Body of pancreas (tissue), 4 donors: ENCODE results near the gene FAM120B. TPM values are rescaled to one million over a fixed set of nuclear protein-coding genes. Genes with fewer than 3 reads are reported as not detected.

ENCODE experiments used
- ATAC-seq: fragments of 150-250 bp; one replicate; pipeline ENCODE4 v1.9.1; 2016
- DNase-seq, 4 donors: peaks; one replicate each; pipeline ENCODE4 v3.0.0-alpha.2; 2019
- H3K27ac ChIP-seq, 4 donors: fragments of 200-600 bp; sonication (generic); 1 replicate in 3 of 4; 2 replicates in 1 of 4; pipeline versions ENCODE4 v1.5.1 to v1.6.1; 2016 to 2019; ENCODE audit warnings: mild to moderate bottlenecking in 1 of 4, mixed read lengths in 1 of 4, moderate library complexity in 1 of 4
- H3K27me3 ChIP-seq, 2 donors: fragments of 200-600 bp; sonication (generic); one replicate each; pipeline ENCODE4 v1.6.0; 2016; ENCODE audit warnings: mild to moderate bottlenecking in 1 of 2
- H3K36me3 ChIP-seq, 2 donors: fragments of 200-600 bp; sonication (generic); replicated peaks in 1 of 2; 2 replicates each; pipeline ENCODE4 v1.5.1; 2016; ENCODE audit warnings: low read depth in 2 of 2; ENCODE audit not compliant: insufficient read depth in 1 of 2
- H3K4me1 ChIP-seq: fragments of 200-600 bp; sonication (generic); one replicate; pipeline ENCODE4 v1.6.0; 2016
- H3K4me3 ChIP-seq, 2 donors: fragments of 200-600 bp; sonication (generic); 1 replicate in 1 of 2; 2 replicates in 1 of 2; pipeline ENCODE4 v1.5.1; 2016 to 2019
- H3K9me3 ChIP-seq, 3 donors: fragments of 200-600 bp; sonication (generic); 1 replicate in 2 of 3; 2 replicates in 1 of 3; pipeline ENCODE4 v1.5.1; 2016
- POLR2A ChIP-seq, 3 donors: fragments of 450-650 bp; IDR thresholded peaks; one replicate each; pipeline ENCODE4 v1.6.1; 2016; ENCODE audit warnings: antibody characterized with exemption in 3 of 3, mild to moderate bottlenecking in 2 of 3
- WGBS, 2 donors: methylation state at CpG; one replicate each; pipeline ENCODE4 v1.1.5; 2017; 5-methylcytosine and 5-hydroxymethylcytosine counted together
- intact Hi-C: fragments of 100-400 bp; cut with DNase I; formaldehyde crosslinking; loops from one replicate; pipeline ENCODE4 v1.15.1; 2023
- total RNA-seq, 2 donors: library from RNA; depleted of rRNA; stranded (reverse); fragments of >200 nt; gene quantifications; one replicate each; pipeline ENCODE4 v1.1.0, GENCODE V29; 2016
- TF ChIP-seq, protein P1 (sequence below), 7 experiments: fragments of 450-650 bp in 4 of 7; fragments of 200-600 bp in 3 of 7; sonication (generic) in 3 of 7; IDR thresholded peaks; one replicate each; pipeline ENCODE4 v1.5.1; 2016 to 2019; ENCODE audit warnings: antibody characterized with exemption in 7 of 7

Gene FAM120B
- total RNA-seq, 2 donors from 2014 or later: 15.6 to 29.0 TPM

DNA sequence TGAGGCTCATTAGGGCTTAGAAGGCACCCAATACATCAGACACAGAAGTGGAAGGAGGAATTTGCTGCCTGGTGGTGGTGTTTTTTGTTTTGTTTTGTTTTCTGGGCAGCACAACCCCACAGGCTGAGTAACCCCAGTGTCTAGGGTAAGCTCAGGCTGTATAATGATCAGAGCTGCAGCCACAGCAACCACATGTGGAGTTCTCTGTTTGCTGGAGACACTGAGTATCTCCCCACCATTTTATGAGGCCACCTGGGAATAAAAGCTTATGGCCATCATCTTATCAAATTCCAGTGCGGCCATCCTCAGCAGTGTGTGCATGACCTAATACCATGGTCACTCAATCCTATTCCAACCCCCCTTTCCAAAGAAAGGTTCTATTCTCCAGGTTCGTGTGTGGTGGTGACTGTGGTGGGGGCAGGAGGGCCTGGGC, 12.2 kb upstream of the FAM120B start:
- WGBS, 2 donors: 38 to 58% methylated on average over 2 of the region's 2 CpGs
- intact Hi-C loops: no loop called here
- TF ChIP-seq POLR2A (IDR thresholded peaks at IDR 0.05): no peak
- TF ChIP-seq, protein P1, sequence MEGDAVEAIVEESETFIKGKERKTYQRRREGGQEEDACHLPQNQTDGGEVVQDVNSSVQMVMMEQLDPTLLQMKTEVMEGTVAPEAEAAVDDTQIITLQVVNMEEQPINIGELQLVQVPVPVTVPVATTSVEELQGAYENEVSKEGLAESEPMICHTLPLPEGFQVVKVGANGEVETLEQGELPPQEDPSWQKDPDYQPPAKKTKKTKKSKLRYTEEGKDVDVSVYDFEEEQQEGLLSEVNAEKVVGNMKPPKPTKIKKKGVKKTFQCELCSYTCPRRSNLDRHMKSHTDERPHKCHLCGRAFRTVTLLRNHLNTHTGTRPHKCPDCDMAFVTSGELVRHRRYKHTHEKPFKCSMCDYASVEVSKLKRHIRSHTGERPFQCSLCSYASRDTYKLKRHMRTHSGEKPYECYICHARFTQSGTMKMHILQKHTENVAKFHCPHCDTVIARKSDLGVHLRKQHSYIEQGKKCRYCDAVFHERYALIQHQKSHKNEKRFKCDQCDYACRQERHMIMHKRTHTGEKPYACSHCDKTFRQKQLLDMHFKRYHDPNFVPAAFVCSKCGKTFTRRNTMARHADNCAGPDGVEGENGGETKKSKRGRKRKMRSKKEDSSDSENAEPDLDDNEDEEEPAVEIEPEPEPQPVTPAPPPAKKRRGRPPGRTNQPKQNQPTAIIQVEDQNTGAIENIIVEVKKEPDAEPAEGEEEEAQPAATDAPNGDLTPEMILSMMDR (IDR thresholded peaks at IDR 0.05): no peak
- H3K27ac ChIP-seq: no peak overlapping the region
- H3K4me3 ChIP-seq: no peak overlapping the region
- no peaks in the 10 kb centered on the region for H3K9me3 ChIP-seq
- DNase-seq (no peak), ATAC-seq (no peak)
- peaks cover 0 to 16% of the 10 kb centered on the region in 2 donors for H3K27me3 ChIP-seq
- H3K4me1 ChIP-seq: peaks cover 55% of the 10 kb centered on the region
- no peaks in the 10 kb centered on the region for H3K36me3 ChIP-seq

DNA sequence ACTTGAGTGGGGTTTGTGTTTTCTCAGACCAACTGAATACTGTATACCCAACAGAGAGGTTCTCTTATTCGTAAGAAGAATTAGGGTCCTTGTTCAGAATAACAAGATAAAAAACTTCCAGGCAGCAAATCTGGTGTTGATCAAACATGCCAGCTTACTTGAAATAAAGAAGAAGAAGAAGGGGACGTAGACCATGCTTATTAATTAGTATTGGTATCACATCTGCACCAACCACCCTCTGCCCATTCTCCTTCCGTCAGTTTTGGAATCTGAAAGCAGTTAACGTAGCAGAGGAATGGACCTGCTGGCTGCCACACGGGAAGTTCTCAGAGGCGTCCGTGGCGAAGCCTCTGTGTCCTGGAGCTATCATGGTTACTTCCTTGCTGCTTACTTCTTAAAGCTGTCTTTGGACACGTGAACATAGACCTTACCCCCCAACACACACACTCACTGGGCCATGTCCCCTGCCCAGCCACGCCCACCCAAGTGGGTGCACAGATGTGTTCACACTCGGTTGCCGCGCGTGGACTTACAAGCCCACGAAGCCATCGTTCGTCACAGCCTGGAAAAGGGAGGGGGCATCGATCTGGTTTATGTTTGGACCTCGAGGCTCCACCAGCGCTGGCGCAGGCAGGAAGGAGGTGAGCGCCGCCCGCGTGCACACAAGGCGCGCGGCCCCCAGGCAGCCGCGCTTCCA, 11.6 kb upstream of the FAM120B start:
- TF ChIP-seq, protein P1 (IDR thresholded peaks at IDR 0.05): no peak
- no peak for TF ChIP-seq POLR2A (IDR thresholded peaks at IDR 0.05)
- intact Hi-C loops: no loop called here
- peaks cover 0 to 16% of the 10 kb centered on the region in 2 donors for H3K27me3 ChIP-seq
- no peak for DNase-seq
- no peaks in the 10 kb centered on the region for H3K9me3 ChIP-seq
- no peak overlapping the region for H3K27ac ChIP-seq
- no peaks in the 10 kb centered on the region for H3K36me3 ChIP-seq
- ATAC-seq: no peak
- H3K4me1 ChIP-seq: peaks cover 48% of the 10 kb centered on the region
- 34 to 56% methylated on average over 10 to 30 of the region's 30 CpGs for WGBS, 2 donors
- H3K4me3 ChIP-seq: peak overlapping the region in 1 of 2 donors; percentile 15

DNA sequence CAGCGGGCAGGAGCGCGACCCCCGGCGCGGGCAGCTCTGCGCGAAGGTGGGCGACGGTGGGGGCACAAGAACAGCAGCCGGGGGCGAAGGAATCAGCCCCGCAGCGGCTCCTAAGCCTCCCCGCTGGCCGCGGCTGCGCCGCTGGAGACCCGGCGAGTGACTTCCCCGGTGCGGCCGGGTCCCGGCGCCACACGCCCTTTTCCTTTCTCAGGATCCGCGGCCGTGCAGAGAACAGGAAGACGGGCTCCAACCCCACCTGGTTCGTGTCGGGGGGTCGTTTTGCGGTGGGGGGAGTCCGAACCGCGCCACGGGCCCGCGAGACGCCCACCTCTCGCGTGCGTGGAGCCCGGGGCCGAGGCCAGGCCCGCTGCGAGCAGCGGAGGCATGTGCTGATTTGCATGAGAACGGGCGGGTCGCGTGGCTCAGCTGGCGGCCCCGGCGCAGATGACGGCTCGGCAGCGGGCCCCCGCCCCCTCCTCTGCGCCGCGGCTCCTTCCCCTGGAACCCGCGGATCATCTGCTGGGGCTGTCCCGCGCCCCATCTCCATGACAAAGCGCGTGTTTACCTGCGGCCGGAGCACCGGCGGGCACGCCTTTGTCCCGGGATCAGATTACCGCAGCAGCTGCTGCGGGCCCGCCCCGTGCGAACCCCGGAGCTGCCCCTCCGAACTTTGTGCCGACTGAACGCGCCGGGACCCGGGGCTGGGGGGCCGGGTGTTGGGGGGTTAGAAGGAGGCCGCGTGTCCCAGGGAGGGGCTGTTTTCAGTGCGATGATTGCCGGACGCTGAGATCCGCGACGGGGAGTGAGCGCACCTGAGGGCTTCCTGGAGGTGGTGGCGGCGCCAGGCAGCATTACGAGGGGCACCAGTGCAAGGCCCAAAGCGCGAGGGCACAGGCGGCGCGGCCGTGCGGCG, 10.8 kb upstream of the FAM120B start:
- Histone ChIP-seq H3K4me3 (peak overlapping the region; percentile 6 to 15), H3K9me3 (no peaks in the 10 kb centered on the region), H3K27ac (no peak overlapping the region), H3K4me1 (peaks cover 46% of the 10 kb centered on the region), H3K36me3 (no peaks in the 10 kb centered on the region), H3K27me3 (peaks cover 0 to 16% of the 10 kb centered on the region in 2 donors)
- no peak for TF ChIP-seq POLR2A (IDR thresholded peaks at IDR 0.05)
- TF ChIP-seq, protein P1 (IDR thresholded peaks at IDR 0.05): no peak
- WGBS, 2 donors: 1% methylated on average over 99 of the region's 109 CpGs; no CpG with 5 or more reads in 1 of the 2 donors
- ATAC-seq: peak; percentile 60
- DNase-seq: peak in 3 of 4 donors; percentile 52 to 70 (median 52)
- intact Hi-C loops: no loop called here

GRCh38 chr6:170296423-170296745, 10.2 kb upstream of the FAM120B start:
- Histone ChIP-seq H3K27me3 (peaks cover 0 to 16% of the 10 kb centered on the region in 2 donors), H3K36me3 (no peaks in the 10 kb centered on the region), H3K4me1 (peaks cover 42% of the 10 kb centered on the region), H3K4me3 (no peak overlapping the region), H3K27ac (no peak overlapping the region), H3K9me3 (no peaks in the 10 kb centered on the region)
- no peak for ATAC-seq
- no peak for DNase-seq
- TF ChIP-seq, protein P1 (IDR thresholded peaks at IDR 0.05): no peak
- no peak for TF ChIP-seq POLR2A (IDR thresholded peaks at IDR 0.05)
- intact Hi-C loops: no loop called here
- WGBS, 2 donors: 3% methylated on average over 44 of the region's 47 CpGs; no CpG with 5 or more reads in 1 of the 2 donors
